H1 (cell line): ENCODE data around the gene EGLN2. TPM values are rescaled to one million over a fixed set of nuclear protein-coding genes. Genes with fewer than 3 reads are reported as not detected.

Experiments
- BCL11A ChIP-seq, 2 experiments: IDR thresholded peaks; one replicate each; pipeline ENCODE4 v1.6.1; 2011; ENCODE audit warnings: low read depth in 2 of 2, low read length in 2 of 2, mild to moderate bottlenecking in 2 of 2
- EP300 ChIP-seq, 2 experiments: IDR thresholded peaks; 1 replicate in 1 of 2; 2 replicates in 1 of 2; pipeline ENCODE4 v1.6.1; 2011 to 2012; ENCODE audit warnings: low read depth in 2 of 2, low read length in 2 of 2, mild to moderate bottlenecking in 2 of 2, borderline replicate concordance in 1 of 2, inconsistent platforms in 1 of 2, moderate library complexity in 1 of 2
- GTF2F1 ChIP-seq: IDR thresholded peaks from 2 replicates; pipeline ENCODE4 v1.6.1; 2012; ENCODE audit warnings: low read depth, low read length, improper control_type of control experiment, borderline replicate concordance
- RAD21 ChIP-seq, 2 experiments: IDR thresholded peaks in 1 of 2; conservative IDR thresholded peaks in 1 of 2; 2 replicates each; pipeline ENCODE4 v1.6.1; 2011; ENCODE audit warnings: low read depth in 2 of 2, low read length in 2 of 2, improper control_type of control experiment in 1 of 2, inconsistent platforms in 1 of 2, mild to moderate bottlenecking in 1 of 2, moderate library complexity in 1 of 2
- SP2 ChIP-seq: IDR thresholded peaks from 2 replicates; pipeline ENCODE4 v1.6.1; 2012; ENCODE audit warnings: mild to moderate bottlenecking, low read length, inconsistent platforms
- TBP ChIP-seq: IDR thresholded peaks from 2 replicates; pipeline ENCODE4 v1.6.1; 2011; ENCODE audit warnings: low read depth, low read length, improper control_type of control experiment
- polyA plus RNA-seq, 7 experiments: library from polyadenylated mRNA; depleted of rRNA in 3 of 7; stranded (reverse) in 5 of 7; unstranded in 2 of 7; fragments of >200 nt in 5 of 7; fragments of 200-250 nt in 2 of 7; gene quantifications; 1 replicate in 5 of 7; 2 replicates in 1 of 7; 4 replicates in 1 of 7; pipeline versions ENCODE4 v1.2.1 to v1.2.3, GENCODE V29; 2011 to 2013; ENCODE audit warnings: missing spikeins in 2 of 7, mixed read lengths in 2 of 7
- total RNA-seq: library from RNA; stranded (reverse); fragmentation: NEBNext Ultra II Directional; extraction: Animal tissue kit (Norgen Biotek cat#: 25700); gene quantifications from 2 replicates; pipeline ENCODE4 v1.2.1, GENCODE V29; 2021

Gene EGLN2
- total and polyA plus RNA-seq, 2 of the 8 experiments (the other 6 are each of a cell fraction or from before 2014, with no cell fraction given) = 86.9 to 103 TPM

GRCh38 chr19:40808021-40808325 lies 9.0 kb downstream of the EGLN2 start (continued):
- TF ChIP-seq EP300 (IDR thresholded peaks at IDR 0.05; ENCODE audit: borderline replicate concordance in 1 of 2, low read depth in 2 of 2, low read length in 2 of 2) (no peak), RAD21 (IDR thresholded peaks at IDR 0.05 in 1 of 2, conservative IDR thresholded peaks at IDR 0.05 in 1 of 2; ENCODE audit: low read depth in 2 of 2, low read length in 2 of 2) (no peak), GTF2F1 (no peak), SP2 (no peak), TBP (no peak), BCL11A (IDR thresholded peaks at IDR 0.05; ENCODE audit: low read depth in 2 of 2, low read length in 2 of 2) (no peak)
- TF ChIP-seq, all 59 proteins: peak for 0
